Prostate gland (tissue), 2 donors: ENCODE data around the gene C16orf86.

Source experiments
- CTCF ChIP-seq, 4 experiments: fragments of 200-600 bp in 2 of 4; fragments of 450-650 bp in 2 of 4; sonication (generic) in 2 of 4; IDR thresholded peaks; 1 replicate in 3 of 4; 2 replicates in 1 of 4; pipeline ENCODE4 v1.5.1; 2016 to 2019; ENCODE audit warnings: antibody characterized with exemption in 4 of 4, mild to moderate bottlenecking in 2 of 4, moderate library complexity in 2 of 4
- POLR2A ChIP-seq: fragments of 450-650 bp; IDR thresholded peaks from one replicate; pipeline ENCODE4 v1.6.1; 2016; ENCODE audit warnings: antibody characterized with exemption, mild to moderate bottlenecking

- TF ChIP-seq CTCF (IDR thresholded peaks at IDR 0.05), result no peak
- TF ChIP-seq POLR2A, result no peak
Observed at GRCh38 chr16:67672306-67672705, 5.7 kb downstream of the C16orf86 start.
